Activated CD8-positive, alpha-beta memory T cell treated with anti-CD3 and anti-CD28 coated beads for 4 hours (primary cell): ENCODE measurements around the gene EEFSEC.

Experiments used
- DNase-seq, 2 donors: peaks; one replicate each; pipeline ENCODE4 v3.0.0-alpha.2; 2020; ENCODE audit warnings: low read depth in 2 of 2

Gene EEFSEC

GRCh38 chr3:128242818-128243601 is 89.7 kb downstream of the EEFSEC start:
- DNase-seq, result no peak

GRCh38 chr3:128243602-128244504 is 90.6 kb downstream of the EEFSEC start:
- DNase-seq, result no peak

GRCh38 chr3:128245460-128245859 is 92.2 kb downstream of the EEFSEC start:
- no peak for DNase-seq

GRCh38 chr3:128247666-128248409 is 94.6 kb downstream of the EEFSEC start:
- no peak for DNase-seq

GRCh38 chr3:128252083-128252482 is 98.8 kb downstream of the EEFSEC start:
- DNase-seq, result no peak

DNA sequence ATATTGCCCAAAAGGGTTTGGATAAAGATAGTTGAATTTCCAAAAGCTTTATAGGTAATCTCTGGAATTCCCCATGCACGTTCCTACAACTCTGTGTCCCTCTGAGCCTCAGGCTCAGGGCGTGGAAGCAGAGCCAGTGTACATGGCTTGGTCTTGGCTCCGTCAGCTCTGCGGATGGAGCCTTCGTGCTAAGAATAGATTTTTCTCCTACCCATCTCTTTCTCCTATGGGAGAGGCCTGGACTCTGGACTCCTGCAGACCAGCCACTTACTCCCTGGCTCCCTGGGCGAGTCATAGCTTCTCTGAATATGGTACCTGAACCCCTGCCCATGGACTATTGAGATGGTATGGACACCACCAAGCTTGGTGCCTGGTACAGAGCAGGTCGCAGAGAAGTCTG is 99.9 kb downstream of the EEFSEC start:
- no peak for DNase-seq

DNA sequence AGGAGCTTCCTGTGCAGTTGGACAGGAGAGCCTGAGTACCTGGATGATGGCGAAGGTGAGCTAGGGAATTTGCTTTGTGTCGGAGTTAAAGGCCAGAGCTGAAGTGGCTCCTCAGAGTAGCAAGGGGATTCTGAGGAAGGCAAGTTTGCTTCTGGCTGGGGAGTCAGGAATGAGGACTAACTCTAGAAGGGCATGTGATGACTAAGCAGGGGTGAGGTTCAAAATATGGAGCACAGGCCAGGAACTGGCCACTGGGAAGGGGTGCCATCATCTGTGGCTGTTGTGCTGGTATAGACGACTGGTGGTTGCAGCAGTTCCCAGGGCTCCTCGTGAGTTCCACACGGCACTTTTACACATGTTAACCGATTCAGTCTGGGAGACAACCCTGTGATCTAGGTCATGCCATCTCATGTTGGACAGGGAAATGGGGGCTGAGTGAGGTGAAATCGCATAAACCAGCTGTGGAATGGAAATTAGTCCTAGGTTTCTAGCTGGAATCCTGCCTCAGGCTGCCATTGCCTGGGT is 100.8 kb downstream of the EEFSEC start:
- no peak for DNase-seq

- DNase-seq, result no peak
Observed at GRCh38 chr3:128254967-128255366, 101.7 kb downstream of the EEFSEC start.

DNA sequence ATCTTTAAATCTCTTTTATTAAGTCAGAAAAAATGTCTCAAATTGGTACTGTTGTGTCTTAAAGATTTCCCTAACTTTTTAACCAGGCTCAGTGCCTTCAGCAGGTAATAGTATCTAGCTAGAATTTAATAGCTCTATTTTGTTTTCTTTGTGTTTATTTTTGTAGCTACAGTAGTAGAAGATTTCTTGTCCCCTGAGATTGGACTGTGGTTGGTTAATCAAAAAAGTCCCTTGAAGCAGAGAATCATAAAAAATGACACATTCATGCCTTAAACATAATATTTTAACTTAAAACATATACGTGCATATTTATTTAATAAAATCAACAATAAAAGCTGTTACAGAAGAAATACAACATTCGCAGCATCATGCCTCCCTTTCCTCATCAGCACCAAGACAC is 102.8 kb downstream of the EEFSEC start:
- no peak for DNase-seq

DNA sequence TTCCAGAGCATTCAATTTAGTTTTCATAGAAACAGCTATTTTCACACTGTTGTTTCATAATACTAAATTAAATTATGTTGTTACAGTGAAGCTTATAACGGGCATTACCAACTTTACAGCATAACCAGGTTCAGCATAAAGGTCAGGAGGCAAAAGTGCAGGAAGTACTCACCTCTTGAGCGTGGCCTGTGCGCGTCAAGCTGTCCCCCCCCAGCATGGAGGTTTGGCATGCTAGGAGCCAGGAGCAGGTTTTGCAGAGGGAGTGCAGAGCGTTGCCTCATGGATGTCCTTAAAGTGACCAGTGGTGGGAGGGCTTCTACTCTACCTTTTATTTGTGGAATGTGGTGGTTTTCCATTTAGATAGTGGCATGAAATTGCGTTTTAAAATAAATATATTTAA is 104.4 kb downstream of the EEFSEC start:
- no peak for DNase-seq

GRCh38 chr3:128260275-128260674 is 107.0 kb downstream of the EEFSEC start:
- DNase-seq, result no peak

GRCh38 chr3:128262457-128262856 is 109.2 kb downstream of the EEFSEC start:
- no peak for DNase-seq

GRCh38 chr3:128263118-128263517 is 109.8 kb downstream of the EEFSEC start:
- DNase-seq, result no peak

GRCh38 chr3:128263946-128264345 is 110.7 kb downstream of the EEFSEC start:
- no peak for DNase-seq

DNA sequence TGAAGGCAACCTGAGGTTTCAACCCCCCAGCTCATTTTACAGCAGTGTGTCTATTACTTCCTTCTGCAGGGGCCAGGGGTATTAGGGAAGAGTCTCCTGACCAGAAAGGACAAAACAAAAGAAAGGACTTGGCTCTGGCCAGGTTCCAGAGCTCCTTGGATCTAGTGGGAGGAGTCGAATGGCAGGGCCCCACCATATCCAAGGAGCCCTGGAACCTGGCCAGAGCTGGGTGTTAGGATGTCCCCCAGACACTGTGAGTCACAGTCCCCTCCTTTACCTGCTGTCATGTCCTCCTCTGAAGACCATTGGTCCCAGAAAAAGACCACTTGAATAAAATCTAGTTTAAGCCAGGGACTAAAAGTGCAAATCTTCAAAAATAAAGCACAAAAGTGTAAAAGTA is 113.2 kb downstream of the EEFSEC start:
- no peak for DNase-seq

GRCh38 chr3:128267541-128267940 is 114.3 kb downstream of the EEFSEC start:
- DNase-seq, result no peak

DNA sequence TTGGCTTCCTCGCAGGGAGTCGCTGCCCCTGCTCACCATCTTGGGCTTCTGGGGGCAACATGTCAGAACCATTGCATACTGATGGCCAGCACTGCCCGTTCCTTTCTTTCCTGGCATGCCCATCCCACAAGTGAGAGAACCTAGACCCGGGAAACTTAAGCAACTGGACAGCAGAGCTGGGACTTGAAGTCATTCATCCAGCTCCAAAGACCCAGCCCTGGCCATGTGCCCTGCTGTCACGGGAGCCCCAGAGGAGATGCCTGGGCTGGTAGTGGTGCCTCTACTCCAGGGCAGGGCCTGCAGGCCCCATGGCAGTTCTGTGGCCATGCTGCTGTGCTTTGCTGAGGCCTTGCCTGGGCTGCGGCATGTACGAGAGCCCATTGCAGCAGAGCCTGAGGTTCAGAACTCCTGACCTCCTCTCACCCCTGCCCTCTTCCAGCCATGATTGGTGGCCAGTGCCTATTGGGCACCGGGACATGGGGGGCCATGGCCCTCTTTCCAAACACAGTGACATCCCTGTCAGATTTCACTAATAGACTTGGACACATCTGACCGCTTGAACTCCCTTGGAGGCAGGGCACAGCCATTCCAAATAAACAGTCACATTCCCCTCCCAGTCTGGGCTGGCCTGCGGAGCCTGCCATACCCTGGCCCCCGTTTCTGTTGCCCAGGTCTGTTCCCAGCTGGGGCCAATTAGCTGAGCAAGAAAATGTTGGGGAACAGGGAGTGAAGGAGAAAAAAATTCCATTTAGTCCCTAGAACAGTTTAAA is 115.9 kb downstream of the EEFSEC start:
- no peak for DNase-seq

DNA sequence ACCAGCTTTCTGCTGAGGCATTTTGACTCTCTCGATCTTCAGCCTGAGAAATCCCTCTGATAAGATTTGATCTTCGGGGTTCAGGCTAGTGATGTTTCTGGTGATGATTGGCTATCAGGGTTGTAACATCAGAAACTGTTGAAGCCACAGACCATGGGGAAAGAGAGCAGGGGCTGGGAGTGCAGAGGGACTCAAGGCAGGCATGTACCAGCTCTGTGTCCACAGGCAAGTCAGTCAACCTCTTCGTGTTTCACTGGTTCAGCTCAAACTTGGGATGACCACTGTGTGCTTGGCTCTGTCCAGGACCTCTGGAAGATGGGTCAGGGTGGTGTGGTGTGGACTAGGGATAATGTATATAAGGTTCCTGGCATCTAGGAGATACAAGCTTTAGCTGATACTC is 116.5 kb downstream of the EEFSEC start:
- no peak for DNase-seq

GRCh38 chr3:128270559-128271492 is 117.5 kb downstream of the EEFSEC start:
- no peak for DNase-seq
